8988T (cell line): Measurements from ENCODE around the gene FAT1.

ENCODE experiments used
- DNase-seq: peaks from one replicate; pipeline ENCODE4 v3.0.0; 2011

FAT1 gene

DNA sequence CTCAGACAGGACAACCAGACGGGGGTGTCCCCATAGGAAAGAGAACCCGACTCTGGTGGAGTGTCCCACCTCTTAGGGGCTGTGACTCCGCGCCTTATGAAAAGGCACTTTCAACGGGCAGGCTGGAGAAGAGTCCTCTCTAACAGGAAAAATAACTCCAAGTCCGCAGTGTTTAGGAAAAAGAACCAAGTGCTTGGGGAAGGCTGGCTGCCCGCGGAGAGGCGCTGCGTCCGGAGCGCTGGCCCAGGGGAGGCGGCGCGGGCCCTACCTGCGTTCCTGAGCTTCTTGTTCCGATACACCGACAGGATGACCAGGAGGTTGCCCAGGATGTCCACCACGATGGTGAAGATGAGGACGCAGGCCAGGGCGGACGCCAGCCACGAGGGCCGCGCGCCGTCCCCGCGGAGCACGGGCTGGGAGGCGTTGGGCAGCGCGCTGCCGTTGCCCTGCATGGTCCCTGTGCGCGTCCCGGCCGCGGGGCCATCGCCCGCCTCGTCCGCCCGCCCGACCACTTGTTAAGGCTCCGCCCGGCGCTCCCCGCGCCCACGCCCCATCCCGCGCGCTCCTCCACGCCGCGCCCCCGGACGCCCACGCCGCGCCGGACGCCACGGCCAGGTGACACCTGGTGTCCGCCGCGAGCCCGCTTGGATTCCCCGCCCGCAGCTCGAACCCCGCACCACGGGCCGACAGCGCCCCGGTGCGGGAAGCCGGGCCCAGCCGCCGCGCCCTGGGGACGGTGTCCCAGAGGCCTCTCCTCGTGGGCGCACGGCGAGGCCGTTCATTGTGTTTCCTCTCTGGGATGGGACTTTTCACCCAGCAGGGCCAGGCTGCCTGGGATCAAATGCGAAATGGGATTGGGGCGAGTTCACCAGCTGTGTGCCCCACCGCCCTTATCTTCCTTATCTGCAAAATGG, 168.5 kb downstream of the FAT1 start, which contains the start of gene MTNR1A:
MTNR1A (minus strand) TSS at position 654 of the 914 bp plus-strand sequence; CDS start at position 452, 202 bp downstream.
- peak; percentile 56 for DNase-seq

DNA sequence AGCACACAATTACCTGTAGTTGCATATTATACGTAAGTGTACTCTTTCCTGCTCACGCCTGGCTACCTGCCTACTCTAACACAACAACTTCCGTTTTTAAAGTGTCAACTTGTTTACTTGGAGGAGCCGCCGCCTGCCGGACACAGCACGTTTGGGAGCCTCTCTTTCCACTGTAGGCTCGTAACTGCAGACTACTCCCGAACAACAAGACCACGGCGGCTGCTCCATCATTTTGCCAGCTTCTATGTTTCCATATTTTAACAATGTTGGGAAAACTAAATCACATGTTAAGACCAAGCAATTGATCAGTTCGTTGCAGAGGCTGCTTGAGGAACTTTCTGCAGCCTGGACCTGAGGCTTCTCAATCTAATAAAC, 169.1 kb downstream of the FAT1 start:
- DNase-seq, result peak; percentile 54

GRCh38 chr4:186553717-186554116, 169.9 kb downstream of the FAT1 start:
- no peak for DNase-seq

DNA sequence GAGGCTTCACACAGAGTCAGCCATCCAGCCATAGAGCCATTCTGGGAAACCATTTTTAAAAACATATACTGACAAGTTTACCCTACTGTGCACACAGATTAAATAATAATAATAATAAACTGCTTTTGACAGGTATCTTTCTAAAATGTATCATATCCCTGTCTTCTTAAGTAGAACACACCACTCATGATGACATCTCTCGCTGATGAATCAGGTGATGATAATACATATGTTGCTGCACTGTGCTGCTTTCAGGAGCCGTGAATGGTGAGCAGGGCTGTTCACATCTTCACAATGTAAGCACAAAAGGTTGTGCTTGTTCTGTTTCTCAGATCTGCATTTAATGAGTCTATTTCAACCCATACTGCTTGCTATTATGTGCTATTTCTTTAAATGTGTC, 171.8 kb downstream of the FAT1 start:
- no peak for DNase-seq

DNA sequence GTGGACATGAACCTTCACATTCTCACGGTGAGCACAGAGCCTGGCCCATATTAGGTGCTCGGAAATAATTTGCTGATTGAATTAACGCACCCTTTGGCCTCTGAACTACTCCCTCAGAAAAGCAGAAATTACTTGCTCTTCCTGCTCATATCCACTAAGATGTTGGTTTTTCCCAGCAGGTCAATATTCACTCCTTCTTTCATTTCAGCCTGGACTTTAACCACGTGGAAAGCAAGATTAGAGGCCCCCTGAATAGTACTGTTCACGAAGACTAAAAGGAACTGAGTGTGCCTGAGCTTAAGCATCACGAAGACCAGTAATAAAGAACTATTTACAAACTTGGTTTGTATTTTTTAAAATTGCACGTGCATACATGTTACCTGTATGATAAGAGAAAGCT, 178.2 kb downstream of the FAT1 start:
- no peak for DNase-seq

- DNase-seq, result no peak
Observed at GRCh38 chr4:186543206-186543605, 180.4 kb downstream of the FAT1 start.

DNA sequence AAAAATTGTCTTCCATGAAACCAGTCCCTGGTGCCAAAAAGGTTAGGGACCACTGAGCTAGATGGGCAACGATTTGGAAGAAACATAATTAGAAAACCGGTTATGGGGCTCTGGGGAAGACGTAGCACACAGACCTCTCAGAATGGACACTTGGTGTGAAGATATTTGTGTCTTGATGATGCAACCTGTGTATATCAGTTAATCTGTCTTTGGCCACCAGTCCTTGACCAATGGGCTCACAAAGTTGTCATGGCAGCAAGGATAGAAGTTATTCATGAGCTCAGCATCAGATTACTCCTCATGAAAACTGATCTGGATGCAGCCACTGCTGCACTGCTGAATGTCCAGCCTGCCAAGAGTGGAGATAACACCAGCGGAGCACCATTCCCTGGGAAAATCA, 181.9 kb downstream of the FAT1 start:
- DNase-seq, result no peak

- no peak for DNase-seq
Observed at GRCh38 chr4:186537843-186538521, 185.7 kb downstream of the FAT1 start.
